ENCODE measurements around the gene VWA2.

- TF ChIP-seq FOS (IDR thresholded peaks at IDR 0.05; ENCODE audit: borderline replicate concordance, insufficient read depth, low read length) (no peak), CTCF (IDR thresholded peaks at IDR 0.05; ENCODE audit: extremely low read depth in 1 of 2, insufficient read depth in 1 of 2, low read depth in 1 of 2, low read length in 2 of 2) (no peak), JUN (IDR thresholded peaks at IDR 0.05; ENCODE audit: borderline replicate concordance, insufficient read depth, insufficient read length, low read depth) (no peak), POLR2A (IDR thresholded peaks at IDR 0.05; ENCODE audit: low read depth, low read length) (no peak), POLR2AphosphoS5 (IDR thresholded peaks at IDR 0.05; ENCODE audit: insufficient read depth, low read depth, low read length) (no peak), EZH2 (IDR thresholded peaks at IDR 0.05; ENCODE audit: borderline replicate concordance, low read depth, low read length, severe bottlenecking) (no peak)
Observed at GRCh38 chr10:114207349-114207748, 31.7 kb upstream of the VWA2 start.
